ENCODE data around the gene PCP2.

GRCh38 chr19:7620442-7621412, 12.8 kb downstream of the PCP2 start:
- TF ChIP-seq, protein P1, sequence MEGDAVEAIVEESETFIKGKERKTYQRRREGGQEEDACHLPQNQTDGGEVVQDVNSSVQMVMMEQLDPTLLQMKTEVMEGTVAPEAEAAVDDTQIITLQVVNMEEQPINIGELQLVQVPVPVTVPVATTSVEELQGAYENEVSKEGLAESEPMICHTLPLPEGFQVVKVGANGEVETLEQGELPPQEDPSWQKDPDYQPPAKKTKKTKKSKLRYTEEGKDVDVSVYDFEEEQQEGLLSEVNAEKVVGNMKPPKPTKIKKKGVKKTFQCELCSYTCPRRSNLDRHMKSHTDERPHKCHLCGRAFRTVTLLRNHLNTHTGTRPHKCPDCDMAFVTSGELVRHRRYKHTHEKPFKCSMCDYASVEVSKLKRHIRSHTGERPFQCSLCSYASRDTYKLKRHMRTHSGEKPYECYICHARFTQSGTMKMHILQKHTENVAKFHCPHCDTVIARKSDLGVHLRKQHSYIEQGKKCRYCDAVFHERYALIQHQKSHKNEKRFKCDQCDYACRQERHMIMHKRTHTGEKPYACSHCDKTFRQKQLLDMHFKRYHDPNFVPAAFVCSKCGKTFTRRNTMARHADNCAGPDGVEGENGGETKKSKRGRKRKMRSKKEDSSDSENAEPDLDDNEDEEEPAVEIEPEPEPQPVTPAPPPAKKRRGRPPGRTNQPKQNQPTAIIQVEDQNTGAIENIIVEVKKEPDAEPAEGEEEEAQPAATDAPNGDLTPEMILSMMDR (IDR thresholded peaks at IDR 0.05; ENCODE audit: poor library complexity) = no peak
- TF ChIP-seq EZH2 (IDR thresholded peaks at IDR 0.05; ENCODE audit: borderline replicate concordance) = no peak
- no peak for TF ChIP-seq EZH2phosphoT487 (IDR thresholded peaks at IDR 0.05; ENCODE audit: low read depth, severe bottlenecking, unreplicated experiment)
